Measurements from ENCODE around the gene ECSCR. TPM values are rescaled to one million over a fixed set of nuclear protein-coding genes. Genes with fewer than 3 reads are reported as not detected.

The ECSCR gene
- total RNA-seq, 1 experiment from 2014 or later, result not detected

DNA sequence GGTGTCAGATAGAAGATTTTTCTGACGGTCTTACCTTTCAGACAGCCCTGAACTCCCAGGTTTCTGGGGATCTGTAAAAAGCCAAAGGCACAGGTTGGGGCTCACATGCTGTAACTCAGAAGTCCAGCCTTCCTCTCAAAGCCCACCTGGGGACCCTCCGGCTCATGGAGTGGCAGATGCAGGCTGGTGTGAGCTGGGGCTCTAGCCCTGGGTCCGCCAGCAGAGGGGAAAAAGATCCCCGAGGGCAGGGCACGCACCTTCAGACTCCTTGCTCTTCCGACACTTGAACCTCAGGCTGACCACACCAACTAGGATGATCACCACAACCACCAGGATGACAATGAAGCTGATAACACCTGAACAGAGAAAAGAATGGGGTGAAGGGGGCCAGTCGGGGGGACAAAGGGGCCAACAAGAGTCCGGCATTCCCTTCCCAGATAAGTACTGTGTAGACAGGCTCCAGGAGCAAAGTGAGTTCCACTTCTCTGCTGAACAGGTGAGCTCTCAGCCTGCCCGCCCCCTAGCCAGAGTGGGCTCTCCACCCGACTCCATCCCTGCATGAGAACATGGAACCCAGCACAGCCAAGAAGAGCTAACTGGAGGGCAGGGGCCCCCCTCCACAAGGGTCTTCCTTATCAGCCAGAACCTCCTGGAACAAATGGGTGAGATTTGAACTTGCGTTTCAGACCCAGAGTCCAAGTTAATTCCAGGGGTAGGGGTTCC lies 7.8 kb downstream of the ECSCR start:
- DNase-seq, result no peak
- TF ChIP-seq, protein P1, sequence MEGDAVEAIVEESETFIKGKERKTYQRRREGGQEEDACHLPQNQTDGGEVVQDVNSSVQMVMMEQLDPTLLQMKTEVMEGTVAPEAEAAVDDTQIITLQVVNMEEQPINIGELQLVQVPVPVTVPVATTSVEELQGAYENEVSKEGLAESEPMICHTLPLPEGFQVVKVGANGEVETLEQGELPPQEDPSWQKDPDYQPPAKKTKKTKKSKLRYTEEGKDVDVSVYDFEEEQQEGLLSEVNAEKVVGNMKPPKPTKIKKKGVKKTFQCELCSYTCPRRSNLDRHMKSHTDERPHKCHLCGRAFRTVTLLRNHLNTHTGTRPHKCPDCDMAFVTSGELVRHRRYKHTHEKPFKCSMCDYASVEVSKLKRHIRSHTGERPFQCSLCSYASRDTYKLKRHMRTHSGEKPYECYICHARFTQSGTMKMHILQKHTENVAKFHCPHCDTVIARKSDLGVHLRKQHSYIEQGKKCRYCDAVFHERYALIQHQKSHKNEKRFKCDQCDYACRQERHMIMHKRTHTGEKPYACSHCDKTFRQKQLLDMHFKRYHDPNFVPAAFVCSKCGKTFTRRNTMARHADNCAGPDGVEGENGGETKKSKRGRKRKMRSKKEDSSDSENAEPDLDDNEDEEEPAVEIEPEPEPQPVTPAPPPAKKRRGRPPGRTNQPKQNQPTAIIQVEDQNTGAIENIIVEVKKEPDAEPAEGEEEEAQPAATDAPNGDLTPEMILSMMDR (IDR thresholded peaks at IDR 0.05; ENCODE audit: insufficient read depth in 1 of 2, low read depth in 1 of 2, low read length in 1 of 2, severe bottlenecking in 1 of 2, unreplicated experiment in 1 of 2), result no peak
- Mint-ChIP-seq H3K27me3 (ENCODE audit: insufficient read depth, unreplicated experiment) (no peaks in the 10 kb centered on the region), H3K27ac (ENCODE audit: unreplicated experiment) (no peak overlapping the region), H3K9me3 (ENCODE audit: unreplicated experiment) (no peaks in the 10 kb centered on the region), H3K36me3 (ENCODE audit: insufficient read depth, unreplicated experiment) (no peaks in the 10 kb centered on the region), H3K4me3 (ENCODE audit: unreplicated experiment) (no peak overlapping the region), H3K4me1 (ENCODE audit: low read depth, unreplicated experiment) (no peaks in the 10 kb centered on the region)
- peaks cover 10% of the 10 kb centered on the region for H3K4me1 ChIP-seq
- no peaks in the 10 kb centered on the region for H3K9me3 ChIP-seq
- intact Hi-C loops (cut with micrococcal nuclease; ENCODE audit: unreplicated experiment), result no loop called here
- POLR2A ChIA-PET, result no interaction called here
- no peak overlapping the region for H3K4me3 ChIP-seq (ENCODE audit: low read depth, low read length)
- no peaks in the 10 kb centered on the region for H3K36me3 ChIP-seq (ENCODE audit: control insufficient read depth, insufficient read depth, low read length)
- no TSS peak for BruUV-seq (replicated peaks)
- CTCF ChIA-PET, result no interaction called here
- H3K27me3 ChIP-seq (replicated peaks; ENCODE audit: control insufficient read depth, insufficient read depth, low read length), result no peaks in the 10 kb centered on the region

GRCh38 chr5:139453683-139454567 lies 8.6 kb downstream of the ECSCR start:
- no peaks in the 10 kb centered on the region for H3K27me3 ChIP-seq (replicated peaks; ENCODE audit: control insufficient read depth, insufficient read depth, low read length)
- H3K4me1 Mint-ChIP-seq (ENCODE audit: low read depth, unreplicated experiment), result no peaks in the 10 kb centered on the region
- H3K36me3 ChIP-seq (ENCODE audit: control insufficient read depth, insufficient read depth, low read length), result no peaks in the 10 kb centered on the region
- H3K36me3 Mint-ChIP-seq (ENCODE audit: insufficient read depth, unreplicated experiment), result no peaks in the 10 kb centered on the region
- no peaks in the 10 kb centered on the region for H3K9me3 ChIP-seq
- H3K4me1 ChIP-seq, result peaks cover 2% of the 10 kb centered on the region
- intact Hi-C loops (cut with micrococcal nuclease; ENCODE audit: unreplicated experiment), result no loop called here
- H3K27me3 Mint-ChIP-seq (ENCODE audit: insufficient read depth, unreplicated experiment), result no peaks in the 10 kb centered on the region
- H3K27ac Mint-ChIP-seq (ENCODE audit: unreplicated experiment), result no peak overlapping the region
- no peak for DNase-seq
- TF ChIP-seq, protein P1 (IDR thresholded peaks at IDR 0.05; ENCODE audit: insufficient read depth in 1 of 2, low read depth in 1 of 2, low read length in 1 of 2, severe bottlenecking in 1 of 2, unreplicated experiment in 1 of 2), result no peak
- BruUV-seq (replicated peaks), result no TSS peak
- ChIA-PET CTCF (no interaction called here), POLR2A (no interaction called here)
- H3K9me3 Mint-ChIP-seq (ENCODE audit: unreplicated experiment), result no peaks in the 10 kb centered on the region
- H3K4me3 ChIP-seq (ENCODE audit: low read depth, low read length), result no peak overlapping the region
- no peak overlapping the region for H3K4me3 Mint-ChIP-seq (ENCODE audit: unreplicated experiment)

DNA sequence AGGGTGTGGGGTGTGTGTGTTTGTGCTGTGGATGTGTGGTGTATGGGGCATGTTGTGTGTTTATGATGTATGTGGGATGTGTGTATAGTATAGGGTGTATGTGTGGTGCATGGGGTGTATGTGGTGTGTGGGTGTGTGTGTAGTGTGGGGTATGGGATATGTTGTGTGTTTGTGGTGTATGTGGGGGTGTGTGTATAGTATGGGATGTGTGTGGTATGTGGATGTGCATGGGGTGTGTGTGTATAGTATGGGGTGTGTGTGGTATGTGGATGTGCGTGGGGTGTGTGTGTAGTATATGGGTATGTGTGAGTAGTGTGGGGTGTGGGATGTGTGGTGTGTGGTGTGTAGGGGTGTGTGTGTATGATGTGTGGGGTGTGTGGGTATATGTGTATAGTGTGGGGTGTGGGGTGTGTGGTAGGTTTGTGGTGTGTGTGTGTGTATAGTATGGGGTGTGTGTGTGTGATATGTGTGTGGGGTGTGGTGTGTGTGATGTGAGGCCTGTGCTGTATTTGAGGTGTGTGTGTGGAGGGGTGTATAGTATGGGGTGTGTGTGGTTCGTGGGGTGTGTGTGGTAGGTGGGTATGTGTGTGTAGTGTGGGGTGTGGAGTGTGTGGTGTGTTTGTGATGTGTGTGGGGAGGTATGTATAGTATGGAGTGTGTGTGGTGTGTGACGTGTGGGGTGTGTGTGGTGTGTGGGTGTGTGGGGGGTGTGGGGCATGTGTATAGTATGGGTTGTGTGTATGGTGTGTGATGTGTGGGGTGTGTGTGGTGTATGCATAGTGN lies 10.5 kb downstream of the ECSCR start:
- no peak for DNase-seq
- Histone ChIP-seq H3K4me3 (ENCODE audit: low read depth, low read length) (no peak overlapping the region), H3K9me3 (no peaks in the 10 kb centered on the region), H3K27me3 (replicated peaks; ENCODE audit: control insufficient read depth, insufficient read depth, low read length) (no peaks in the 10 kb centered on the region), H3K36me3 (ENCODE audit: control insufficient read depth, insufficient read depth, low read length) (no peaks in the 10 kb centered on the region), H3K4me1 (no peaks in the 10 kb centered on the region)
- Mint-ChIP-seq H3K27ac (ENCODE audit: unreplicated experiment) (no peak overlapping the region), H3K36me3 (ENCODE audit: insufficient read depth, unreplicated experiment) (no peaks in the 10 kb centered on the region), H3K4me3 (ENCODE audit: unreplicated experiment) (no peak overlapping the region), H3K9me3 (ENCODE audit: unreplicated experiment) (no peaks in the 10 kb centered on the region), H3K4me1 (ENCODE audit: low read depth, unreplicated experiment) (no peaks in the 10 kb centered on the region), H3K27me3 (ENCODE audit: insufficient read depth, unreplicated experiment) (no peaks in the 10 kb centered on the region)
- CTCF ChIA-PET, result no interaction called here
- BruUV-seq (replicated peaks), result no TSS peak
- intact Hi-C loops (cut with micrococcal nuclease; ENCODE audit: unreplicated experiment), result no loop called here
- POLR2A ChIA-PET, result no interaction called here
- TF ChIP-seq, protein P1 (IDR thresholded peaks at IDR 0.05; ENCODE audit: insufficient read depth in 1 of 2, low read depth in 1 of 2, low read length in 1 of 2, severe bottlenecking in 1 of 2, unreplicated experiment in 1 of 2), result no peak
